Stimulated activated CD8-positive, alpha-beta memory T cell treated with anti-CD3 and anti-CD28 coated beads, Interleukin-15, amount 100 ng/mL, for 24 hours (primary cell): ENCODE measurements around the gene PFKP.
"Not testable (repeated sequence)": the region's sequence is repeated elsewhere in the genome, so short reads cannot be mapped to it uniquely, and the experiment has no call there.

ENCODE experiments used
- DNase-seq: peaks from one replicate; pipeline ENCODE4 v3.0.0-alpha.2; 2020; ENCODE audit warnings: low read depth

Gene PFKP

DNA sequence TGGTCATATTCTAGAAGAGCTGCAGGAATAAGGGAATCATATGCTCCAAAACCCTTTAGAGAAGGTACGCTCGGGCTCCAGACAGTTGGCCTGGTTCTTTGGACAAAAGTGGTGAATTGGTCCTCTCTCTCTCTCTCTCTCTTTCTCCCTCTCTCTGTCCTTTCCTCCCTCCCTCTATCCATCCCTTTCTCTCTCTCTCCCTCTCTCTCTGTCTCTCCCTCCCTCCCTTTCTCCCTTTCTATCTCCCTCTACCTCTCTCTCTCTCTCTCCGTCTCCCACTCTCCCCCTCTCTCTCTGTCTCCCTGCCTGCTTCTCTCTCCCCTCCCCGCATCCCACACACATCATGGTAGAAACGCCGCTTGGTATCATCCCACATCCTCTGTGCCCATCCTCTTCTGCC, 19.8 kb upstream of the PFKP start:
- DNase-seq = no peak

DNA sequence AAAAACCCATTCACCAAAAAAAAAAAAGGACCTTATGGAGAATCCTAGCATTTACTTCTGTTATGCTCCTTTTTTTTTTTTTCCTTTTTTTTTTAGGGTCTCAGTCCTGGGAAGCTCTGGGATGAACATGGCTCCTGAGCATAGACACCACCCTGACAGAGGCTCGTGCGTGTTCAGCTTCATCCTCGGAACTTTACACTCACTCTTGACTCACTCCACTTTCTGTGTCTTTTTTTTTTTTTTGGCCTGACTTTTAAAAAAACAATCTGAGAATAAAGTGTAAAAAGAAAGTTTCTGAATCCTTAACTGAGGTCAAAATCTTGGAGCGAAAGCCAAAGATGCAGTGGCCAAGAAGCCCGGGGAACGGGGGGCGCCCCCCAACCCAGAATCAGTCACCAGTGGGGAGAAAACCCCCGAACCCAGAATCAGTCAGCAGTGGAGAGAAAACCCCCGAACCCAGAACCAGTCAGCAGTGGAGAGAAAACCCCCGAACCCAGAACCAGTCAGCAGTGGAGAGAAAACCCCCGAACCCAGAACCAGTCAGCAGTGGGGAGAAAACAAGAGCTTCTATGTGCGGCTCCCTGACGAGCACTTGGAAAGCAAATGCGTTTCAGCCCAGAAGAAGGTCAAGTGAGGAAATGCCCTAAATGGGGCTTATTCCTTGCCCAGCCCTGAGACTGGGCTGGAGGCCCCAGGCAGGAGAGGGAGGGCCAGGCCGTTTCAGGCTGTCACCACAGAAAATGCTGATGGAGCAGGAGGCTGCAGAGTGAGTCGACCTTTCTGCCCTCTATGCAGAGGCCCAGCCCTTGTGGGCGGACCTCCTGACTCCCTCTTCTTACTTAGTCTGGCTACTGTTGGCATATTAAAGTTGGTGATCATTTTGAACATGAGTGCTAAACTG, 19.0 kb upstream of the PFKP start:
- no peak for DNase-seq

DNA sequence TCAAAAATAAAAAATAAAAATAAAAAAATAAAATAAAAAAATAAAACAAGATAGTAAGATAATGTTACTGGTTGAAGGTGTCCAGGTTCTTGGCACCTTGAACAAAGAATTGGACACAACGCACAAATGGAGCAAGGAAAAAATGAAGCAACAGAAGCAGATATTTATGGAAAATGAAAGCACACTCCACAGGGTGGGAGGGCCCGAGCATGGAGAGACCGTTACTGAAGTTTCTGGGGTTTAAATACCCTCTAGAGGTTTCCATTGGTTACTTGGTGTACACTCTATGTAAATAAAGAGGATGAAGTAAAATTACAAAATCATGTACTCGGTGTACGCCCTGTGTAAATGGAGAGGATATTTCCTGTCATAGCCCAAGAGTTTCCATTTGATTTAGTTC, 15.7 kb upstream of the PFKP start:
- DNase-seq = no peak

DNA sequence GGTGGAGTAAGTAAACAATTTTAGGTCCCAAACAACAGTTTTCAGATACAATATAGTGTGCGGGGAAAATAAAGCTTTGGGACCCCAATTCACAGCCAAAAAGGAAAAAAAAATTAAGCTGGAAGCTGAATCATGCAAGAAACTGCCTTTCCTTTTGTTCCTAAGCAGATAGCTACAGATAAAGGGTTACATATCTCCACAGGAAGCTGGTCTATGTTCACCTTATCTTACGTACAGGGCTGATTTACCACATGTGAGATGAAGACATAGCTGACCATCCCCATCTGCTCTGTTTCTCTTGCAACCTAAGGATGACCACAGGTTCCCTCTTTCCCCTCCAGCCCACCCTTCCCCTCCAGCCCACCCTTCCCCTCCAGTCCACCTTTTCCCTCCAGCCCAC, 14.2 kb upstream of the PFKP start:
- DNase-seq = no peak

DNA sequence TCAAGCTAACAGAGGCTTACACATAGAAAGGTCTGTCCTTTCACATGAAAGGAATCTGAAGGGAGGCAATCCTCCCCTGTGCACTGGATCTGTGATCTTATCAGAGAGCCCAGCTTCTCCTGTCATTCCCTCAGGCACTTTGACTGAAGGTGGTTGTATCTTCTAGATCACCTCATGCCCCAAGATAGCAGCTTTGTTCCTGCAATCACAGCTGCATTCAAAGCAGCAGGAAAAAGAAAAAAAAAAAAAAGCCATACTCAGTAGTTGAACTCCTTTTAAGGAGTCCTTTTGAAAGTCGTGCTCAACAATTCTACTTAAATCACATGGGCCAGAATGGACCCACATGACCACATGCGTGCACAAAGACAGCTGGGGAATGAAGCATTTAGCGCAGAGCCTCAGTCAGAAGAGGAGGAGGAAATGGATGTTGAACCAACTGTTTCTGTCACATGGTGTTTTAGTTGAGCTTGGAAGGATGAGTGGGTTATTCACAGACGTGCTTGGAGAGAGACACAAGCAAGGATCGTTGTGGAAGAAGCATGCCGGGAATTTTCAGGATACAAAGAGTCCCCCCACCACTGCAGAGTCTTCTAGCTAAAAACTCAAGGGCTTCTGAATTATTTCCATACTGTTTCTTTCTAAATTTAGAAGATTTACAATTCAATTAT, 13.0 kb upstream of the PFKP start:
- DNase-seq = no peak

DNA sequence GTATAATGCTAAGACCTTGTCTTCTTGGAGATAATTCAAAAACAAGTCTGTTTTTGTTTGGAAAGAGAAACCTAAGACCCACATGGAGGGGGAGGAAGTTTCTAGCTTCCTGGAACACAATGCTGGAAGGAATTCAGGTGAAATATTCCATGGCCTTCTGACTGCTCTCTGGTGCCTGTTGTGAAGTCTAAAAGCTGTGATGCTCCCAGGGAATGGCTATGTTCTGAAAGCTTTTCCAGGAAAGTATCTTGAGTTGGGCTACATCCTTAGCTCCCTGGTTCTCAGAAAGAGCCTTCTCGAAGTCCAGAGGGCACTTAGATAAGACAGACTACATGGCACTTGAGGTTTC, 12.5 kb upstream of the PFKP start:
- DNase-seq = no peak

DNA sequence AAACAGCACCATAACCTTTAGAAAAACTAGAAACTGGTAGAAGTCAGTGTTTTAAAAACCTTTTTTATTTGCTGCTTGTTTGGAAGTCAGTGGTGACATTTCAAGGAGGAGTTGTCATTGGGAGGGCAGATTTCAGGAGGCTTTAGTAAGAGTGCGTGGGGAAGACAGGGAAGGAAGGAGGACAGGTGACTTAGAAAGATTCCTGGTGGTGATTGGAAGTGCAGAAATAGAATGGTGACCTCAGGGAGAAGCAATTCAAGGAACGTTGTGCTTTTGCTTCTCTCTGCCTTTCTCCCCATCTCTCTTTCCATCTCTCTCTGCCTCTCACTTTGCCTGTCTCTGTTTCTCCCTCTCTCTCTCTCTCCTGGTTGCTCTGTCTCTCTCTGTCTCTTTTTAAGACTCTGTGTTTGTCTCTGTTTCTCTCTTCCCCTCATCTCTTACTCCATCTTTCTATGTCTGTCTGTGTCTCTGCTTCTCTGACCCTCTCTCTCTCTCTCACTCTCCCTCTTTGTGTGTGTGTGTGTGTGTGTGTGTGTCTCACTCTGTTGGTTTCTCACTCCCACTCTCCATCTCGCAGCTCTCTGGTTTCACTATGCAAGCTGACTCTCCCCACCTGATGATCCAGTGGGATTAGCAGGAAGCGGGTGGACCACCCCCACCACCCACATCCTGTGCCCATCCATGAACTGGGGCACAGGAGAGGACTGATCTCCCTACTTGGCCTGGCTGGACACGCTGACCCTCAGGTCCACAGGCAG, 10.9 kb upstream of the PFKP start:
- no peak for DNase-seq

DNA sequence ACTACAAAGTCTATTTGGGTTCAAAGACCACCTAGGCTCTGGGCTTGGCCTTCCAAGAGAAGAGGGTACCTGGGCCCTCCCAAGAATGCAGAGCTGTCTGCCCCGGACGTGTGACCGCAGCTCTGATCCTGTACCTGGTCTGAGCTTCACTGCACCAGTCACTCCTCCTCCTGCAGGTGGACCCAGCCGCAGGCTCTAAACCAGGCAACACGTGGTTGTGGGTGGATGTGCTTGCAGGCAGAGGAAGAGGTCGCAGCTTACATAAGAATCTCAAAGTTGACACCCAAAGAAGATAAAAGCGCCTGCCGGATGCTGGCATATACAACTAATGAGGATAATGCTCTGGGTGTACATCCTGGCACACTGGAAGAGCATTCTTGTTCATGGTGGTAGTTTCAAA, 9.4 kb upstream of the PFKP start:
- no peak for DNase-seq

DNA sequence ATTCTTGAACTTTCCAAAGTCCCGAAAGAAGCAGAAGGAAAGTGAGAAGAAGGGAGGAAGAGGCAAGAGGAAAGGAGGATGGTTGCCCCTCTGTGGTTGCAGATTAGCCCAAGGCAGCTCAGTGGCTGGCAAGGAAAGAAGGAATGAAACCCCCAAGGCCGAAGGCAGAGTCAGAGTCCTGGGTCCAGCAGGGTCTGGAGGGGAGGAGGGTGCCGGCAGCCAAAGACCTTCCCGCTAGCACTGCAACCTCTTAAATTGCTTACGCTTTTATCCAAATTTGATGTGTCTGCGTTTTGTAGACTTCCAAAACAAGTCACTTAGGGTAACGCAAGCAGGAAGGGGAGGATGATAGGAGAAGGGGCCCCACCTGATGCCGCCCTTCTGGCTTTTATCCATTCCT, 7.4 kb upstream of the PFKP start:
- no peak for DNase-seq

DNA sequence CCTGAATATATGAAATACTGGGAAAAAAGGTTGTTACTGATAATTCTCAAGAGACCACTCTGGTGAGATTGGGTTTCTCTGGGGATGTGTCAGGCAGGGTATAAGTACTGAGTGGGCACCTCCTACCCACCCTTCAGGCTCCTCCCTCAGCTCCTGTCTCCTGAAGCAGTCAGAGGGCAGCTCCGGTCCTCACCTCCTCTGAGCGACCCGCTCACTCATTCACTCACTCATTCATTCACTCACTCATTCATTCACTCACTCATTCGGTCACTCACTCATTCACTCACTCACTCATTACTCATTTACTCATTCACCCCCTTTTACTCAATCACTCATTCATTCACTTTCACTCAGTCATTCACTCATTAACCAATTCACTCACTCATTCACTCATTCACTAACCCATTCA, 6.9 kb upstream of the PFKP start:
- no peak for DNase-seq

DNA sequence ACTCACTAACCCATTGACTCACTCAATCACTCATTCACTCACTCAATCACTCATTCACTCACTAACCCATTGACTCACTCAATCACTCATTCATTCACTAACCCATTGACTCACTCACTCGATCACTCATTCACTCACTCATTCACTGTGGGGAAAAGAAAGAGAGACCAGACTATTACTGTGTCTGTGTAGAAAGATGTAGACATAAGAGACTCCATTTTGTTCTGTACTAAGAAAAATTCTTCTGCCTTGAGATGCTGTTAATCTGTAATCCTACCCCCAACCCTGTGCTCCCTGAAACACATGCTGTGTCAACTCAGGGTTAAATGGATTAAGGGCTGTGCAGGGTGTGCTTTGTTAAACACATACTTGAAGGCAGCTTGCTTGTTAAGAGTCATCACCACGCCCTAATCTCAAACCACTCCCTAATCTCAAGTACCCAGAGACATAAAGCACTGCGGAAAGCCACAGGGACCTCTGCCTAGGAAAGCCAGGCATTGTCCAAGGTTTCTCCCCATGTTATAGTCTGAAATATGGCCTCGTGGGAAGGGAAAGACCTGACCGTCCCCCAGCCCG, 5.9 kb upstream of the PFKP start:
- DNase-seq = not testable (repeated sequence)

DNA sequence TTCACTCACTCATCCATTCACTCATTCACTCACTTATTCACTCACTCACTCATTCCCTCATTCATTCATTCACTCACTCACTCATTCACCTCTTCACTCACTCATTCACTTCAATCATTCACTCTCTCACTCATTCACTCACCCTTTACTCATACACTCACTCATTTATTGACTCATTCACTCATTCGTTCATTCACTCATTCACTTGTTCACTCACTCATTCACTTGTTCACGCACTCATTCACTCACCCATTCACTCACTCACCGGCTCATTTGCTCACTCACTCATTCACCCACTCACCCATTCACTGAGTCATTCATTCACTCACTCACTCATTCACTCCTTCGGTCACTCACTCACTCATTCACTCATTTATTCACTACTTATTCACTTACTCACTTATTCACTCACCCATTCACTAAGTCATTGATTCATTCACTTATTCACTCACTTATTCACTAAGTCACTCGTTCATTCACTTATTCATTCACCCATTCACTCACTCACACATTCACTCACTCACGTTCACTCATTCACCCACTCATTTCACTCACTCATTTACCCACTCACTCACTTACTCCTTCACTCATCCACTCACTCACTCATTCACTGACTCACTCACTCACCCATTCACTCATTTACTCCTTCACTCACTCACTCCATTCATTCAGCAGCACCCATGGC, 4.7 kb upstream of the PFKP start:
- DNase-seq = no peak

DNA sequence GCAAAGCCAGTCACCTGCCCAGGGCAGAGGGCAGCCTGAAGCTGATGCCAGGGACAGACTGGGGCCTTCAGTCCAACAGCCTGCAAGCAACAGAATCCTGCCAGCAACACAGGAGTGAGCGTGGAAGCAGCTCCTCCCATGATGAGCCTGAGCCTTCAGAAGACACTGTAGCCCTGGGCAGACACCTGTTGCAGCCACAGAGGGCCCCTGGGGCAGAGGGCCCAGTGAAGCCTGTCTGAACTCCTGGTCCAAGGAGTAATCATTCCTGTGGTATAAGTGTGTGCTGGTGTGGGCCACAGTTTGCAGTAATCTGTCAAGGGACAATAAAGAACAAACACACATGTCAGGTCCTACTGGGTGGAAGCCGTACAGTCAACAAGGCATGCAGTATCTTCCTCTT, 2.9 kb upstream of the PFKP start:
- DNase-seq = no peak

DNA sequence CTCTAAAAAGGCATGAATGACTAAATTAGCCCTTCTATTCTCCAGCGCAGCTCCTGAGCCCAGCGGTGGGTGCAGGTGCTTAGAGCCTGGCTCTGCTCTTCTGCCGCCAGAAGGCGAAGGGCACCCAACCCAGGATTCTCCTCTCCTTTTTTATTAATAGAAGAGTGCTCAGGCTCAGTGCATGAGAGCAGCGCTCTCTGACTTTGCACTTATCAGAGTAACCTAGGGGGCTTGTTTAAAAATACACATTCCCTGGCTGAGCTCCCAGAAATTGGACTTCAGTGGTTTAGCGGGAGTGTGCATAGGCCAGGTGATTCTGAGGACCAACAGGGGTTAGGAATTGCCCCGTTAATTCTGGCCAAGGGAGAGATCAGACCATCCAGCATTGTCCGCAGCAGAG, 1.7 kb upstream of the PFKP start:
- no peak for DNase-seq

DNA sequence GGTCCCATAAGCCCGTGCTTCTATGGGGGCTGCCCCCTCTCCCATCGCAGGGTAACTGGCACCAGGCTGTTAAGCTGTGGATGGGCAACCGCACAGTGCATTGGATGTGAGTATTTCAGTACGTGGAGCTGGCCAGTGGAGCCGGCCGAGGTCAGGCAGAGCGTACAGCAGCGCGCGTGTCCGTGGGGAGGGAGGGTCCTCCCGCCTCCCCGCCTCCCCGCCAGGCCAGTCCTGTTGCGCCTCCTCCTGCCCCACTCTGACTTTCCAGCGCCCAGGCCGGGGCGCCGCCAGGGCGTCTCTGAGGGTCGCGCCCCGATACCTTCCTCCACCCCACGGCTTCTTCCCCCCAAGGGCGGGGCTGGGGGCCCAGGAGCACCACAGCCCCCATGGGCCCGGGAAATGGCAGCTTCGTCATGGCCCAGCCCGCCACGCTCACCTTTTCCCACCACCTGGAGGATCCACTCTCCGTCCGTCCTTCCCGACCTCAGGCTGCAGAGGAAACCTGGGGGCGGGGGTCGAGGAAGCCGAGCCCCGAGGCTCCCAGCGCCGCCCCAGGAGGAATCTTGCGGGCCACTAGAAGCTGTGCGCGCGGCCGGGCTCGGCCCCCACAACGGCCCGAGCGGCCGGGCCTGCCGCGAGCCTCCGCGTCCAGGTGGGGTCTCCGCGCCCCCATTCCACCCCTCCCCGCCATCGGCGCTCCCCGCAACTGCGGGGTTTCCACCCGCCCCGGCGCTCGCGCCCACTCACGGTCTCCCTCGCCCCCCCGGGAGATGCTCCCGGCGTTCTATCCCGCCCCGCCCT, 831 bp upstream of the PFKP start:
- no peak for DNase-seq

DNA sequence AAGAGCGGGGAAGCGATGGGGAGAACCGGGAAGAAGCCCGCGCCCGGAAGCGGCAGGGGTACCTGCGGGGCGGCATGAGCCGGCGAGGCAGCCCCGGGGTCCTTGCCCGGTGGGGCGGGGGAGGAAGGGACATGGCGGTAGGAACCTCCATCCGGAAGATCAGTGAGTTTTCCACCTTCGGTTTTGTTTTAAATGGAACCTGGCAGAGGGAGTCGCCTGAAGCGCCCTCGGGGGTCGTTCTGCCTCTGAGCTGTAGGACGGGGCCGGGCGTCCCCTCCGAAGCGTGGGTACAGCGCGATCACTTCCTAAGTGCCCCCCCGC, 471 bp downstream of the PFKP start:
- no peak for DNase-seq

DNA sequence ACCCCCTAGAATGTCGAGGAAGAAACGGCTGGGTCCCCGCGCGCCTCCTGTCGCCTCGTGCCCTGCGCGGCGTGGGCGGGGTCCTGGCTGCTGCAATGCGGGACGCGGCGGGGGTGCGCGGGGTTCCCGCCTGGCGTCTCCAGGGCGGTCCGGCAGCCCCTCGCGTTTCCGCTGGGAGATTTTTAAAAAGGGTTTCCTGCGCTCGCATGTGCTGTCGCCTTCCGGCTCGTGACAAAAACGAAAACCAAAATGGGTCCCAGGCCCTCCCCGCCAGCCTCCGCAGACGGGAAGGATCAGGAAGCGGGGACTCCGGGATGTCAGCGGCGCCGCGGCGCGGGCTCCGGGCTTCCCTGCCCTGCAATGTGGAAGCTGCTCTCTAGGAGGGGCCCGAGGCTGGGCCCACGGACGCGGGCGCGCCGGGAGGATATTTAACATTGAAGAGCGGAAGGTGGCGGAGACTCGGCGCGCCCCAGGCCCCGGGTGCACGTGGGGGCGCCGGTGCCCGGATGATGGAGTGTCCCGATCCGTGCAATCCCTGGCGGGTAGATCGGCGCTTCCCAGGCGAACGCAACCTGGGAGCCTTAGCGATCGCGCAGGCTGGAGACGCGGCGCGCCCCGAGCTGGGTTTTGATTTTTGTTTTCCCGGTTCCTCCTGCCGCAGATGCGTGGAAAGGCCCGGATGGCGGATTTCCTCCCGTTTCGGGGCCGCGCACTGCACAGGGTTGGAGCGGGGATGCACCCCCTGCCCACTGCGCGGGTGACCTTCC, 1.0 kb downstream of the PFKP start:
- peak; percentile 39 for DNase-seq

DNA sequence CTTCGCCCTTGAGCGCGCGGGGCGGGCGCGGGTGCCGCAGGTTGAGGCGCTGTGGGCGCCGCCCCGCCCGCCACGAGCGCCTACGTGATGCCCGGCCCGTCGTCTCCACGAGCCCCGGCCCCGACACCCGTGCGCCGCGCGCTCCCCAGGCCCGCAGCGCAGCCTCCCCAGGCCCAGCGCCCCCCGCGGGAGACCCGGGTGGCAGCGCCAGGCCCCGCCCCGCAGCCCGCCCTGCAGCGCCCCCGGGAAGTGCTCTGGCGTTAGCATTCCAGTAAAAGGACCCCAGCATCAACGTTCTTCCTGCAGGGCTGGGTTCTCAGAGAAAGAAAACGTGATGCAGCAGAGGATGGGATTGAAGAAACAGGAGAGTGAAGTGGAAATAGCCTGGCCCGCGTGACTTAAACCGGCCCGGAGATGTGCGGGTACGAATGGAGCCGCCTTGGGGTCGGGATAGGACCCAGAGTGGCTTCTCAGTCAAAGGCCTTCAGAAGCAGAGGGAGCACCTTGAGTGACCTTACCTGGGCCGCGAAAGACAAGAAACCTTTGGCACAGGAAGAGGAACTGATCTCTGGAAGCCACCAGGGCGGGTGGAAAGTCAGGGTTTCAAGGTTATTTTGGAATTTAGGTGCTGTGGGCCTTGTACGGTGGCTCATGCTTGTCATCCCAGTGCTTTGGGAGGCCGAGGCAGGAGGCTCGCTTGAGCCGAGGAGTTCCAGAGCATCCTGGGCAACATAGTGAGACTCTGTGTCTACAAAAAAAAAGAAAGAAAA, 1.8 kb downstream of the PFKP start:
- DNase-seq = no peak

DNA sequence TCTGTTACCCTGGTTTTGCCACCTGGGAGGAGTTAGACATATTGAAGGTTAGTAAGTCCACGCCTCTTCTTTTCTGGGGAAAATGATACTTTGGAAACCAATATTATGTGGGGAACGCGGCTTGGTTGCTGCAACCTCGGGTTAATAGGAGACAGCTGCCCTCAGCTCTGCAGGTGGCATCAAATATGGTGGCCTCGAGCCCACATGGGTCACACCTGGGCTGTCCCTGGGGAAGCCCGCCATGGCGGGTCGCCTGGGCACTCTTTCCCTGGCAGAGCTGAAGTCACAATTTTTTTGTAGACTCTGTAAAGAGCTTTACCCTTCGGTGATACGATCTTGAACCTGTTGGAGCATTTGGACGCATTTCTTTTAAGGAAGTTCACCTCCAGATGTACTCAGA, 2.5 kb downstream of the PFKP start:
- no peak for DNase-seq
